ENCODE results near the gene ABHD12B. TPM values are rescaled to one million over a fixed set of nuclear protein-coding genes. Genes with fewer than 3 reads are reported as not detected.

The ABHD12B gene
- total and polyA plus RNA-seq, 2 donors (not counting 3 experiments of a cell fraction or from before 2014, with no cell fraction given) = not detected

DNA sequence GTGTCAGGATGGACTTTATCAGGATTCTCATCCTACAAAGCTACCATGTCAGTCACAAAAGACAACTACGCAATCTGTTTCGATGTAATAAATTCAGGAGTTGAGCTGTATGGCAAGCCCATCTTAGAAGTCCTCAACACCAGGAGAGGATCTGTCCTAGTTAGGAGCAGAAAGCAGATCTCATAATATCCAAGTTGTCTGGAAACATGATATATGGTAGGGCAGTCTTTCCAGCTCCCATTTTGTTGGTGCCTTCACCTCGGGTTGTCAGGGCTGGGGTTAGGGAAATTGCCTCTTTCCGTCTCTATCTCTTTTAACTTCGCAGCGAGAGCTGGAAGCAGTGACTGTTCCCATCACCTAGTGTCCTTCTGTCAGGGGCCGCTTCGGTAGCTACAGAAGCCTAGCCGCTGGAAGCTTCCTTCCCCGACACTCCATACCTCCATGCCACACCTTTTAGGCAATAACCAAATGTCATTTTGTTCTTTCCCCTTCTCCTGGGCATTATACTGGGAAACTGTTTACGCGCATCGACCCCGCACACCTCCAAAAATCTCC lies 42.3 kb upstream of the ABHD12B start:
- no peak for FAIRE-seq
- H3K4me2 ChIP-seq (ENCODE audit: insufficient read depth, low read length) = peak overlapping the region; percentile 63

More for the DNA sequence above, 42.3 kb upstream of the ABHD12B start:
- Histone ChIP-seq H3K36me3 (ENCODE audit: control insufficient read depth in 2 of 2, extremely low read depth in 1 of 2, insufficient read depth in 2 of 2, low read length in 2 of 2) (peaks cover 0 to 2% of the 10 kb centered on the region in 2 experiments), H3K79me2 (ENCODE audit: control insufficient read depth, insufficient read depth, low read length) (peaks cover 54% of the 10 kb centered on the region), H3K9me3 (replicated peaks; ENCODE audit: control insufficient read depth, insufficient read depth, low read length) (no peaks in the 10 kb centered on the region), H3K9me1 (replicated peaks; ENCODE audit: control insufficient read depth, extremely low read depth, insufficient read depth, low read length) (no peaks in the 10 kb centered on the region), H3K9ac (replicated peaks; ENCODE audit: extremely low read depth, insufficient read depth, low read length) (no peak overlapping the region), H3K4me3 (replicated peaks in 1 of 3; ENCODE audit: insufficient read depth in 1 of 3, low read depth in 1 of 3, low read length in 3 of 3) (peak overlapping the region; percentile 52 to 92 (median 56)), H2AFZ (ENCODE audit: low read depth, low read length) (no peak overlapping the region), H3K27me3 (ENCODE audit: control insufficient read depth in 2 of 2, insufficient read depth in 2 of 2, low read length in 2 of 2) (no peaks in the 10 kb centered on the region), H3K27ac (ENCODE audit: insufficient read depth, low read depth, low read length) (no peak overlapping the region), H3K4me1 (ENCODE audit: control insufficient read depth, extremely low read depth, insufficient read depth, low read length) (peaks cover 20% of the 10 kb centered on the region), H4K20me1 (replicated peaks; ENCODE audit: control insufficient read depth, extremely low read depth, insufficient read depth, low read length) (peaks cover 12% of the 10 kb centered on the region)
- no peak for DNase-seq (ENCODE audit: low read depth, low spot score)
- no TSS peak for BruUV-seq (replicated peaks)
- intact Hi-C loops (cut with micrococcal nuclease) (loop anchor here (2.0 to 10.0 kb wide), 3 partner anchors 13 to 515 kb away; partner anchors contain the start of genes DMAC2L and L2HGDH), dilution Hi-C loops (cut with MboI; ENCODE audit: extremely low pct_ligation_motif_present, low sequenced_read_pairs) (no loop called here)
- ChIA-PET CTCF (interaction anchor here (0.6 to 7.5 kb wide), 13 partner anchors 9 to 56 kb away, joined by 3 to 72 read pairs (median 3); no protein-coding TSS in a partner anchor), POLR2A (interaction anchor here (1.4 kb wide), 1 partner anchor 31 kb away, joined by 5 read pairs; no protein-coding TSS in a partner anchor)
- TF ChIP-seq JUN (IDR thresholded peaks at IDR 0.05; ENCODE audit: borderline replicate concordance, insufficient read depth, insufficient read length, low read depth) = no peak
- TF ChIP-seq POLR2A (IDR thresholded peaks at IDR 0.05; ENCODE audit: low read depth, low read length) = no peak
- no peak for TF ChIP-seq MYC (IDR thresholded peaks at IDR 0.05; ENCODE audit: low read depth, low read length)
- no peak for TF ChIP-seq CTCF (IDR thresholded peaks at IDR 0.05; ENCODE audit: extremely low read depth in 1 of 2, insufficient read depth in 1 of 2, low read depth in 1 of 2, low read length in 2 of 2)
- TF ChIP-seq POLR2AphosphoS5 (IDR thresholded peaks at IDR 0.05; ENCODE audit: insufficient read depth, low read depth, low read length) = no peak
- TF ChIP-seq FOS (IDR thresholded peaks at IDR 0.05; ENCODE audit: borderline replicate concordance, insufficient read depth, low read length) = no peak
- no peak for TF ChIP-seq EZH2 (IDR thresholded peaks at IDR 0.05; ENCODE audit: borderline replicate concordance, low read depth, low read length, severe bottlenecking)
- TF ChIP-seq, protein P1, sequence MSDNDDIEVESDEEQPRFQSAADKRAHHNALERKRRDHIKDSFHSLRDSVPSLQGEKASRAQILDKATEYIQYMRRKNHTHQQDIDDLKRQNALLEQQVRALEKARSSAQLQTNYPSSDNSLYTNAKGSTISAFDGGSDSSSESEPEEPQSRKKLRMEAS (IDR thresholded peaks at IDR 0.05; ENCODE audit: insufficient read depth, insufficient read length) = no peak
- TF ChIP-seq GATA2 (IDR thresholded peaks at IDR 0.05; ENCODE audit: insufficient read depth, insufficient read length, low read depth, low read length) = no peak
